ENCODE data around the gene PRTG.
"Not testable (repeated sequence)": the region's sequence is repeated elsewhere in the genome, so short reads cannot be mapped to it uniquely, and the experiment has no call there.

The PRTG gene

GRCh38 chr15:55743729-55744655, 1.0 kb upstream of the PRTG start:
- DNase-seq (ENCODE audit: low read depth): no peak

GRCh38 chr15:55742498-55742926, 440 bp downstream of the PRTG start:
- DNase-seq (ENCODE audit: low read depth): no peak

GRCh38 chr15:55741833-55742497, 987 bp downstream of the PRTG start:
- no peak for DNase-seq (ENCODE audit: low read depth)

- no peak for DNase-seq (ENCODE audit: low read depth)
These were observed 1.7 kb downstream of the PRTG start for GRCh38 chr15:55740981-55741832.

GRCh38 chr15:55740359-55740878, 2.5 kb downstream of the PRTG start:
- no peak for DNase-seq (ENCODE audit: low read depth)

- no peak for DNase-seq (ENCODE audit: low read depth)
These were observed 3.3 kb downstream of the PRTG start for GRCh38 chr15:55739641-55740040.

GRCh38 chr15:55738715-55739114, 4.2 kb downstream of the PRTG start:
- DNase-seq (ENCODE audit: low read depth): no peak

- DNase-seq (ENCODE audit: low read depth): no peak
These were observed 5.6 kb downstream of the PRTG start for GRCh38 chr15:55737373-55737772.

GRCh38 chr15:55736756-55737155, 6.2 kb downstream of the PRTG start:
- no peak for DNase-seq (ENCODE audit: low read depth)

GRCh38 chr15:55734641-55735040, 8.3 kb downstream of the PRTG start:
- no peak for DNase-seq (ENCODE audit: low read depth)

- DNase-seq (ENCODE audit: low read depth): not testable (repeated sequence)
These were observed 9.5 kb downstream of the PRTG start for GRCh38 chr15:55733461-55733860.

- no peak for DNase-seq (ENCODE audit: low read depth)
These were observed 21.3 kb downstream of the PRTG start for GRCh38 chr15:55721554-55722185.

GRCh38 chr15:55715355-55716076, 27.4 kb downstream of the PRTG start:
- no peak for DNase-seq (ENCODE audit: low read depth)

- no peak for DNase-seq (ENCODE audit: low read depth)
These were observed 28.9 kb downstream of the PRTG start for GRCh38 chr15:55714064-55714463.

- no peak for DNase-seq (ENCODE audit: low read depth)
These were observed 30.6 kb downstream of the PRTG start for GRCh38 chr15:55712363-55712762.

- no peak for DNase-seq (ENCODE audit: low read depth)
These were observed 32.7 kb downstream of the PRTG start for GRCh38 chr15:55710286-55710685.

- no peak for DNase-seq (ENCODE audit: low read depth)
These were observed 33.5 kb downstream of the PRTG start for GRCh38 chr15:55709458-55709857.

- no peak for DNase-seq (ENCODE audit: low read depth)
These were observed 34.2 kb downstream of the PRTG start for GRCh38 chr15:55708720-55709119.

- DNase-seq (ENCODE audit: low read depth): no peak
These were observed 35.0 kb downstream of the PRTG start for GRCh38 chr15:55707951-55708350.

- no peak for DNase-seq (ENCODE audit: low read depth)
These were observed 35.4 kb downstream of the PRTG start for GRCh38 chr15:55707518-55707917.

- DNase-seq (ENCODE audit: low read depth): no peak
These were observed 39.1 kb downstream of the PRTG start for GRCh38 chr15:55703873-55704301.
